Neural cell (in vitro differentiated cells): ENCODE data around the gene GPX3.

Source experiments
- EP300 ChIP-seq: fragments of 450-650 bp; conservative IDR thresholded peaks from 2 replicates; pipeline ENCODE4 v1.6.1; 2014; ENCODE audit warnings: antibody characterized with exemption, mild to moderate bottlenecking, moderate library complexity; ENCODE audit not compliant: poor library complexity, severe bottlenecking
- POLR2AphosphoS5 ChIP-seq: IDR thresholded peaks from 2 replicates; pipeline ENCODE4 v1.6.1; 2012
- RAD21 ChIP-seq: fragments of 450-650 bp; conservative IDR thresholded peaks from 2 replicates; pipeline ENCODE4 v1.6.1; 2014; ENCODE audit warnings: antibody characterized with exemption, mild to moderate bottlenecking, moderate library complexity
- TAF1 ChIP-seq: IDR thresholded peaks from 2 replicates; pipeline ENCODE4 v1.6.1; 2012; ENCODE audit warnings: low read depth
- TF ChIP-seq, protein P1 (sequence below): fragments of 450-650 bp; IDR thresholded peaks from 2 replicates; pipeline ENCODE4 v1.5.1; 2014; ENCODE audit warnings: antibody characterized with exemption, mild to moderate bottlenecking, moderate library complexity; ENCODE audit not compliant: poor library complexity, severe bottlenecking
- TF ChIP-seq, protein P2 (sequence below): IDR thresholded peaks from 2 replicates; pipeline ENCODE4 v1.6.1; 2012; ENCODE audit warnings: borderline replicate concordance

DNA sequence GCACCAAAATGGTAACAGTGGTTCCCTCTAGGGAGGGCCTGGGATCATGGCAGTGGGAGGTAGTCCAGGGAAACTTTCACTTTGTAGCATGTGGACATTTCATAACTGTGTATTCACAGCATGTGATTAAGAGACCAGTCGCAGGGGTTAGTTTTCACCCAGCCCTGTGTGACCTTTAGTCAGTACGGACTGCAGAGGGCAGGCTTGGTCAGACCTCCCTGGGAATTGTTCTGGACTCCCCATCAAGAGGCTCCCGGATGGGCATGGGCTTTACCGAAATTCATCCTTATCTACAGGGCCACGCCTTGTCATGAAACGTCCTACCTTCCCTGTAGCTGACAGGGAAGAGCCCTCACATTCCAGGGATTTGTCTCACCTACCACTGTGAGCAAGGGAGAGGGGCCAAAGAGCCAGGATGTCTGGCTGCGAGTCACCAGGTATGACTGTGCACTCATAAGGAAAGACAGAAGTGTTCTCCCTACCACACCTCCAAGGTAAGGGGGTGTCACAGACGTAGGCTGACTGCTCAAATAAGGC, 19.9 kb downstream of the GPX3 start:
- TF ChIP-seq, protein P1, sequence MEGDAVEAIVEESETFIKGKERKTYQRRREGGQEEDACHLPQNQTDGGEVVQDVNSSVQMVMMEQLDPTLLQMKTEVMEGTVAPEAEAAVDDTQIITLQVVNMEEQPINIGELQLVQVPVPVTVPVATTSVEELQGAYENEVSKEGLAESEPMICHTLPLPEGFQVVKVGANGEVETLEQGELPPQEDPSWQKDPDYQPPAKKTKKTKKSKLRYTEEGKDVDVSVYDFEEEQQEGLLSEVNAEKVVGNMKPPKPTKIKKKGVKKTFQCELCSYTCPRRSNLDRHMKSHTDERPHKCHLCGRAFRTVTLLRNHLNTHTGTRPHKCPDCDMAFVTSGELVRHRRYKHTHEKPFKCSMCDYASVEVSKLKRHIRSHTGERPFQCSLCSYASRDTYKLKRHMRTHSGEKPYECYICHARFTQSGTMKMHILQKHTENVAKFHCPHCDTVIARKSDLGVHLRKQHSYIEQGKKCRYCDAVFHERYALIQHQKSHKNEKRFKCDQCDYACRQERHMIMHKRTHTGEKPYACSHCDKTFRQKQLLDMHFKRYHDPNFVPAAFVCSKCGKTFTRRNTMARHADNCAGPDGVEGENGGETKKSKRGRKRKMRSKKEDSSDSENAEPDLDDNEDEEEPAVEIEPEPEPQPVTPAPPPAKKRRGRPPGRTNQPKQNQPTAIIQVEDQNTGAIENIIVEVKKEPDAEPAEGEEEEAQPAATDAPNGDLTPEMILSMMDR = no peak
- TF ChIP-seq RAD21 = no peak
- no peak for TF ChIP-seq TAF1
- TF ChIP-seq POLR2AphosphoS5 = no peak
- TF ChIP-seq, protein P2, sequence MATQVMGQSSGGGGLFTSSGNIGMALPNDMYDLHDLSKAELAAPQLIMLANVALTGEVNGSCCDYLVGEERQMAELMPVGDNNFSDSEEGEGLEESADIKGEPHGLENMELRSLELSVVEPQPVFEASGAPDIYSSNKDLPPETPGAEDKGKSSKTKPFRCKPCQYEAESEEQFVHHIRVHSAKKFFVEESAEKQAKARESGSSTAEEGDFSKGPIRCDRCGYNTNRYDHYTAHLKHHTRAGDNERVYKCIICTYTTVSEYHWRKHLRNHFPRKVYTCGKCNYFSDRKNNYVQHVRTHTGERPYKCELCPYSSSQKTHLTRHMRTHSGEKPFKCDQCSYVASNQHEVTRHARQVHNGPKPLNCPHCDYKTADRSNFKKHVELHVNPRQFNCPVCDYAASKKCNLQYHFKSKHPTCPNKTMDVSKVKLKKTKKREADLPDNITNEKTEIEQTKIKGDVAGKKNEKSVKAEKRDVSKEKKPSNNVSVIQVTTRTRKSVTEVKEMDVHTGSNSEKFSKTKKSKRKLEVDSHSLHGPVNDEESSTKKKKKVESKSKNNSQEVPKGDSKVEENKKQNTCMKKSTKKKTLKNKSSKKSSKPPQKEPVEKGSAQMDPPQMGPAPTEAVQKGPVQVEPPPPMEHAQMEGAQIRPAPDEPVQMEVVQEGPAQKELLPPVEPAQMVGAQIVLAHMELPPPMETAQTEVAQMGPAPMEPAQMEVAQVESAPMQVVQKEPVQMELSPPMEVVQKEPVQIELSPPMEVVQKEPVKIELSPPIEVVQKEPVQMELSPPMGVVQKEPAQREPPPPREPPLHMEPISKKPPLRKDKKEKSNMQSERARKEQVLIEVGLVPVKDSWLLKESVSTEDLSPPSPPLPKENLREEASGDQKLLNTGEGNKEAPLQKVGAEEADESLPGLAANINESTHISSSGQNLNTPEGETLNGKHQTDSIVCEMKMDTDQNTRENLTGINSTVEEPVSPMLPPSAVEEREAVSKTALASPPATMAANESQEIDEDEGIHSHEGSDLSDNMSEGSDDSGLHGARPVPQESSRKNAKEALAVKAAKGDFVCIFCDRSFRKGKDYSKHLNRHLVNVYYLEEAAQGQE = no peak
- no peak for TF ChIP-seq EP300
